CD14-positive monocyte (primary cell): ENCODE results near the gene SPRY1. TPM values are rescaled to one million over a fixed set of nuclear protein-coding genes. Genes with fewer than 3 reads are reported as not detected.

Experiments
- DNase-seq, 3 donors: peaks; one replicate each; pipeline ENCODE4 v3.0.0-alpha.2; 2011 to 2022
- H2AFZ ChIP-seq: 2 replicates; pipeline ENCODE4 v1.6.0; 2012; ENCODE audit warnings: mild to moderate bottlenecking, low read depth, low read length, inconsistent platforms; ENCODE audit not compliant: insufficient read depth, poor library complexity, severe bottlenecking
- H3K27ac ChIP-seq, 2 donors: 1 replicate in 1 of 2; 2 replicates in 1 of 2; pipeline ENCODE4 v1.5.1; 2012 to 2013; ENCODE audit warnings: low read length in 2 of 2, control low read depth in 1 of 2, inconsistent platforms in 1 of 2, low read depth in 1 of 2, mild to moderate bottlenecking in 1 of 2
- H3K27me3 ChIP-seq, 2 donors: one replicate each; pipeline versions ENCODE4 v1.6.0 to v1.6.1; 2011 to 2013; ENCODE audit warnings: low read length in 2 of 2; ENCODE audit not compliant: control insufficient read depth in 2 of 2, insufficient read depth in 2 of 2
- H3K36me3 ChIP-seq, 2 donors: replicated peaks in 1 of 2; 1 replicate in 1 of 2; 2 replicates in 1 of 2; pipeline versions ENCODE4 v1.5.1 to v1.6.1; 2012 to 2013; ENCODE audit warnings: low read length in 2 of 2, control low read depth in 1 of 2, inconsistent platforms in 1 of 2, mild to moderate bottlenecking in 1 of 2; ENCODE audit not compliant: insufficient read depth in 2 of 2, control insufficient read depth in 1 of 2
- H3K4me1 ChIP-seq, 2 donors: 1 replicate in 1 of 2; 2 replicates in 1 of 2; pipeline versions ENCODE4 v1.5.1 to v1.6.1; 2012 to 2013; ENCODE audit warnings: low read length in 2 of 2, control low read depth in 1 of 2, inconsistent platforms in 1 of 2, mild to moderate bottlenecking in 1 of 2, moderate library complexity in 1 of 2; ENCODE audit not compliant: insufficient read depth in 2 of 2, control insufficient read depth in 1 of 2
- H3K4me2 ChIP-seq: replicated peaks from 2 replicates; pipeline ENCODE3; 2012; ENCODE audit warnings: low read length, moderate library complexity, mild to moderate bottlenecking; ENCODE audit not compliant: poor library complexity, severe bottlenecking; ENCODE audit errors: extremely low read depth
- H3K4me3 ChIP-seq, 3 experiments: fragments of 200-600 bp in 1 of 3; sonication (generic) in 1 of 3; replicated peaks in 1 of 3; 1 replicate in 2 of 3; 2 replicates in 1 of 3; pipeline ENCODE4 v1.5.1; 2011 to 2013; ENCODE audit warnings: low read length in 3 of 3, mild to moderate bottlenecking in 3 of 3, control low read depth in 2 of 3, low read depth in 2 of 3, inconsistent platforms in 1 of 3, moderate library complexity in 1 of 3
- H3K79me2 ChIP-seq: 2 replicates; pipeline ENCODE4 v1.6.0; 2012; ENCODE audit warnings: mild to moderate bottlenecking, control low read depth, inconsistent platforms, low read length, moderate library complexity; ENCODE audit not compliant: insufficient read depth
- H3K9ac ChIP-seq: 2 replicates; pipeline ENCODE4 v1.6.0; 2017; ENCODE audit warnings: low read length, mild to moderate bottlenecking; ENCODE audit not compliant: insufficient read depth, poor library complexity, severe bottlenecking
- H3K9me3 ChIP-seq, 2 donors: replicated peaks in 1 of 2; 1 replicate in 1 of 2; 2 replicates in 1 of 2; pipeline versions ENCODE4 v1.5.1 to v1.6.1; 2012 to 2013; ENCODE audit warnings: low read length in 2 of 2, control low read depth in 1 of 2; ENCODE audit not compliant: control insufficient read depth in 1 of 2, insufficient read depth in 1 of 2
- H4K20me1 ChIP-seq: 2 replicates; pipeline ENCODE4 v1.6.0; 2012; ENCODE audit warnings: mild to moderate bottlenecking, low read length, control low read depth, moderate library complexity; ENCODE audit not compliant: insufficient read depth
- H3K27ac Mint-ChIP-seq, 7 donors: one replicate each; pipeline ENCODE4 v1.8.0; 2020; ENCODE audit warnings: mild to moderate bottlenecking in 7 of 7, mixed read lengths in 7 of 7, moderate library complexity in 6 of 7, inconsistent platforms in 2 of 7
- H3K27me3 Mint-ChIP-seq, 3 donors: one replicate each; pipeline ENCODE4 v1.8.0; 2021 to 2022; ENCODE audit warnings: low read depth in 3 of 3, mild to moderate bottlenecking in 3 of 3, mixed read lengths in 3 of 3, moderate library complexity in 3 of 3, inconsistent platforms in 1 of 3
- H3K36me3 Mint-ChIP-seq, 2 donors: one replicate each; pipeline ENCODE4 v1.8.0; 2020; ENCODE audit warnings: mixed read lengths in 2 of 2, inconsistent platforms in 1 of 2, mild to moderate bottlenecking in 1 of 2
- H3K4me1 Mint-ChIP-seq: one replicate; pipeline ENCODE4 v1.8.0; 2020; ENCODE audit warnings: mild to moderate bottlenecking, mixed read lengths
- H3K4me3 Mint-ChIP-seq, 2 donors: one replicate each; pipeline ENCODE4 v1.8.0; 2020; ENCODE audit warnings: mild to moderate bottlenecking in 2 of 2, mixed read lengths in 2 of 2, moderate library complexity in 1 of 2
- H3K9me3 Mint-ChIP-seq, 7 donors: one replicate each; pipeline ENCODE4 v1.8.0; 2020 to 2022; ENCODE audit warnings: mixed read lengths in 7 of 7, mild to moderate bottlenecking in 6 of 7, moderate library complexity in 6 of 7, inconsistent platforms in 2 of 7
- whole genome bisulfite sequencing: methylation state at CpG from one replicate; pipeline ENCODE4 v1.1.5; 2013; ENCODE audit warnings: missing lambda C conversion rate; ENCODE audit not compliant: insufficient coverage; 5-methylcytosine and 5-hydroxymethylcytosine counted together
- intact Hi-C, 2 donors: fragments of 100-400 bp; cut with micrococcal nuclease; formaldehyde crosslinking; loops; one replicate each; pipeline versions ENCODE4 v1.15.0 to v1.15.1; 2023
- polyA plus RNA-seq, 3 donors: library from polyadenylated mRNA; depleted of rRNA in 1 of 3; unstranded in 2 of 3; stranded (reverse) in 1 of 3; fragments of 300-500 nt in 2 of 3; fragments of >200 nt in 1 of 3; fragmentation: Illumina TruSeq in 2 of 3; gene quantifications; 1 replicate in 2 of 3; 2 replicates in 1 of 3; pipeline ENCODE4 v1.2.3, GENCODE V29; 2012 to 2021
- TF ChIP-seq, protein P1 (sequence below): fragments of 200-600 bp; IDR thresholded peaks from one replicate; pipeline ENCODE4 v1.8.0; 2022; ENCODE audit warnings: antibody characterized with exemption, mild to moderate bottlenecking

SPRY1 gene
- polyA plus RNA-seq, 3 donors: 1.1 to 3.7 (median 2.0) TPM

DNA sequence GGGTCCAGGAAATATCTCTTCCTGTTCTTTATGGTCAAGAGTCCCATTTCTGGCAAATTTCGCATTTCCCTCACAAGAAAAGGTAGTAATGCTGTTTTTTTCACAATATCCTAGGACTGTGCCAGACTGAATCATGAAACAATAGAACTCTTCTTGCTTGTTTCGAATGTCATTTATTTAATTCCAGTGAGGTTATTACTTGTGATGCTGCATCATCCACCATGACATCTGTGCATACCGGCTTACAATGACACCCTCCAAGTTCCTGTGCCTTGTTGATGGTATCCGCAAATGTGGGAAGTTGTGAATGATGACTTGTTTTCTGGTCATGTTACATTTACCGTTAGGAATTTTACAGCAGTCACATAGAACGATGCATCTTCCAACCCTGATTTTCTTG, 42.9 kb upstream of the SPRY1 start:
- Mint-ChIP-seq H3K27ac (no peak overlapping the region), H3K36me3 (no peaks in the 10 kb centered on the region), H3K9me3 (peaks cover 0 to 4% (median 2%) of the 10 kb centered on the region in 7 donors), H3K4me1 (peaks cover 15% of the 10 kb centered on the region), H3K4me3 (no peak overlapping the region), H3K27me3 (peaks cover 0 to 2% (median 1%) of the 10 kb centered on the region in 3 donors)
- no peaks in the 10 kb centered on the region for H3K27me3 ChIP-seq
- H3K4me3 ChIP-seq: no peak overlapping the region
- no peak overlapping the region for H2AFZ ChIP-seq
- H3K27ac ChIP-seq: no peak overlapping the region
- DNase-seq: no peak
- TF ChIP-seq, protein P1, sequence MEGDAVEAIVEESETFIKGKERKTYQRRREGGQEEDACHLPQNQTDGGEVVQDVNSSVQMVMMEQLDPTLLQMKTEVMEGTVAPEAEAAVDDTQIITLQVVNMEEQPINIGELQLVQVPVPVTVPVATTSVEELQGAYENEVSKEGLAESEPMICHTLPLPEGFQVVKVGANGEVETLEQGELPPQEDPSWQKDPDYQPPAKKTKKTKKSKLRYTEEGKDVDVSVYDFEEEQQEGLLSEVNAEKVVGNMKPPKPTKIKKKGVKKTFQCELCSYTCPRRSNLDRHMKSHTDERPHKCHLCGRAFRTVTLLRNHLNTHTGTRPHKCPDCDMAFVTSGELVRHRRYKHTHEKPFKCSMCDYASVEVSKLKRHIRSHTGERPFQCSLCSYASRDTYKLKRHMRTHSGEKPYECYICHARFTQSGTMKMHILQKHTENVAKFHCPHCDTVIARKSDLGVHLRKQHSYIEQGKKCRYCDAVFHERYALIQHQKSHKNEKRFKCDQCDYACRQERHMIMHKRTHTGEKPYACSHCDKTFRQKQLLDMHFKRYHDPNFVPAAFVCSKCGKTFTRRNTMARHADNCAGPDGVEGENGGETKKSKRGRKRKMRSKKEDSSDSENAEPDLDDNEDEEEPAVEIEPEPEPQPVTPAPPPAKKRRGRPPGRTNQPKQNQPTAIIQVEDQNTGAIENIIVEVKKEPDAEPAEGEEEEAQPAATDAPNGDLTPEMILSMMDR: no peak
- intact Hi-C loops: loop anchor here in 1 of 2 donors (10.0 kb wide), 1 partner anchor 109 kb away; no protein-coding TSS in a partner anchor
- 96% methylated on average over 4 of the region's 6 CpGs for WGBS
- H3K4me2 ChIP-seq: no peak overlapping the region
- no peaks in the 10 kb centered on the region for H4K20me1 ChIP-seq
- no peaks in the 10 kb centered on the region for H3K79me2 ChIP-seq
- H3K9ac ChIP-seq: no peak overlapping the region
- no peaks in the 10 kb centered on the region for H3K9me3 ChIP-seq
- H3K4me1 ChIP-seq: peaks cover 10 to 19% of the 10 kb centered on the region in 2 donors
- no peaks in the 10 kb centered on the region for H3K36me3 ChIP-seq

DNA sequence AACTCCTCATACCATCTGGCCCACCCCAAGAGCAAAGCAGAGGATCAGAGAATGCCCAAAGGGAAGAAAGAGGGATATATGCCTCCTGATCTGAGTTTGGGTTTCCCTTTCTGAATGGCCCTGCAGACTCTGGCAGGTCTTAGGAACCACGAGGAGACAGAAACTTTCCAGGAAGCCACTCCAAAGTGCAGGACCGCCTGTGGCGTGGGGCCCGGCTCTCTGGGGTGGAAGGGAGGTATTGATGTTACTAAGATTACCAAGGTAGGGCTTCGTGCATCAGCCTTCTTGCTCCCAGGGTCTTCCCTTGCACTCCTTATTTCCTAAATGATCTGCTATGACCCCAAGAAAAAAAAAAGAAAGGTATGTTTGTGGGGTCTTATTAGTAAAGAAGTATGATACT, 41.9 kb upstream of the SPRY1 start:
- no peak overlapping the region for H3K4me3 ChIP-seq
- H3K9ac ChIP-seq: no peak overlapping the region
- H3K79me2 ChIP-seq: no peaks in the 10 kb centered on the region
- H3K27ac Mint-ChIP-seq: no peak overlapping the region
- peaks cover 19% of the 10 kb centered on the region for H3K4me1 Mint-ChIP-seq
- peaks cover 10 to 19% of the 10 kb centered on the region in 2 donors for H3K4me1 ChIP-seq
- H3K4me3 Mint-ChIP-seq: no peak overlapping the region
- no peaks in the 10 kb centered on the region for H3K36me3 Mint-ChIP-seq
- intact Hi-C loops: loop anchor here in 1 of 2 donors (10.0 kb wide), 1 partner anchor 110 kb away; no protein-coding TSS in a partner anchor
- peaks cover 0 to 2% (median 1%) of the 10 kb centered on the region in 3 donors for H3K27me3 Mint-ChIP-seq
- WGBS: 81% methylated on average over 4 of the region's 5 CpGs
- H4K20me1 ChIP-seq: no peaks in the 10 kb centered on the region
- no peak overlapping the region for H2AFZ ChIP-seq
- no peaks in the 10 kb centered on the region for H3K36me3 ChIP-seq
- TF ChIP-seq, protein P1: no peak
- H3K27ac ChIP-seq: no peak overlapping the region
- H3K9me3 ChIP-seq: no peaks in the 10 kb centered on the region
- H3K4me2 ChIP-seq: no peak overlapping the region
- H3K27me3 ChIP-seq: no peaks in the 10 kb centered on the region
- H3K9me3 Mint-ChIP-seq: peaks cover 0 to 4% (median 2%) of the 10 kb centered on the region in 7 donors
- no peak for DNase-seq
